K562 (cell line): ENCODE results near the gene C1orf216. TPM values are rescaled to one million over a fixed set of nuclear protein-coding genes. Genes with fewer than 3 reads are reported as not detected.

Experiments used
- ARID1B ChIP-seq: fragments of 450-650 bp; IDR thresholded peaks from 2 replicates; pipeline ENCODE4 v1.6.1; 2016; ENCODE audit warnings: antibody characterized with exemption, mild to moderate bottlenecking, inconsistent platforms
- ARNT ChIP-seq, 2 experiments: fragments of 450-650 bp; IDR thresholded peaks; 2 replicates each; pipeline ENCODE4 v1.6.1; 2016; ENCODE audit warnings: mild to moderate bottlenecking in 1 of 2
- BACH1 ChIP-seq: fragments of 200-800 bp; sonication (Bioruptor generic); IDR thresholded peaks from 2 replicates; pipeline ENCODE4 v1.6.1; 2016; ENCODE audit warnings: missing genetic modification characterization, missing compliant biosample characterization
- C11orf30 ChIP-seq: fragments of 450-650 bp; IDR thresholded peaks from 2 replicates; pipeline ENCODE4 v1.6.1; 2016; ENCODE audit warnings: low read depth, mild to moderate bottlenecking
- CREB1 ChIP-seq, 2 experiments: sonication (generic) in 1 of 2; formaldehyde crosslinking in 1 of 2; IDR thresholded peaks; 2 replicates each; pipeline versions ENCODE4 v1.6.1 to v1.8.0; 2012 to 2022; ENCODE audit warnings: inconsistent platforms in 1 of 2, mild to moderate bottlenecking in 1 of 2, missing genetic modification reagents in 1 of 2, moderate library complexity in 1 of 2
- FOXK2 ChIP-seq, 2 experiments: fragments of 450-650 bp; IDR thresholded peaks in 1 of 2; conservative IDR thresholded peaks in 1 of 2; 2 replicates each; pipeline ENCODE4 v1.6.1; 2016; ENCODE audit warnings: low read depth in 2 of 2, mild to moderate bottlenecking in 1 of 2
- KDM1A ChIP-seq, 2 experiments: fragments of 450-650 bp; IDR thresholded peaks; 2 replicates each; pipeline ENCODE4 v1.6.1; 2016; ENCODE audit warnings: mild to moderate bottlenecking in 2 of 2
- L3MBTL2 ChIP-seq: fragments of 450-650 bp; IDR thresholded peaks from 2 replicates; pipeline ENCODE4 v1.6.1; 2016; ENCODE audit warnings: mild to moderate bottlenecking, moderate library complexity
- SRSF9 ChIP-seq: fragments of 200-400 bp; formaldehyde crosslinking; IDR thresholded peaks from 2 replicates; pipeline ENCODE4 v1.6.1; 2017; ENCODE audit warnings: low read depth, low read length, borderline replicate concordance
- STAT5A ChIP-seq: IDR thresholded peaks from 2 replicates; pipeline ENCODE4 v1.6.1; 2012; ENCODE audit warnings: low read length, inconsistent platforms, borderline replicate concordance
- TAF1 ChIP-seq: IDR thresholded peaks from 2 replicates; pipeline ENCODE4 v1.6.1; 2011; ENCODE audit warnings: mild to moderate bottlenecking, low read length, moderate library complexity; ENCODE audit not compliant: insufficient read depth, control insufficient read depth, severe bottlenecking; ENCODE audit errors: extremely low read depth
- ZFP36 ChIP-seq: fragments of 150-350 bp; IDR thresholded peaks from 2 replicates; pipeline ENCODE4 v1.6.1; 2018; ENCODE audit warnings: low read length, low read depth; ENCODE audit not compliant: partially characterized antibody
- ZNF232 ChIP-seq: sonication (generic); formaldehyde crosslinking; IDR thresholded peaks from 2 replicates; pipeline ENCODE4 v1.8.0; 2022; ENCODE audit warnings: mild to moderate bottlenecking, missing genetic modification reagents
- polyA plus RNA-seq, 8 experiments: library from polyadenylated mRNA; depleted of rRNA in 4 of 8; stranded (reverse) in 5 of 8; unstranded in 3 of 8; fragments of >200 nt; fragmentation: Nextera tagmentation in 2 of 8; fragmentation: Illumina TruSeq in 1 of 8; extraction: Ambion mirVana in 2 of 8; extraction: Trizol in 1 of 8; gene quantifications; 2 replicates each; pipeline versions ENCODE4 v1.2.1 to v1.2.3, GENCODE V29; 2011 to 2014; ENCODE audit warnings: inconsistent platforms in 1 of 8, missing spikeins in 1 of 8
- total RNA-seq, 7 experiments: library from RNA; depleted of rRNA in 6 of 7; stranded (reverse); fragments of >200 nt in 6 of 7; fragmentation: Illumina TruSeq in 2 of 7; extraction: Trizol in 2 of 7; gene quantifications; 2 replicates each; pipeline versions ENCODE4 v1.2.1 to v1.2.3, GENCODE V29; 2011 to 2021; ENCODE audit warnings: low replicate concordance in 1 of 7
- TF ChIP-seq, protein P1 (sequence below): fragments of 250-450 bp; sonication (Bioruptor Pico); IDR thresholded peaks from 2 replicates; pipeline ENCODE4 v1.4.0; 2020
- TF ChIP-seq, protein P2 (sequence below): sonication (generic); formaldehyde crosslinking; IDR thresholded peaks from 2 replicates; pipeline ENCODE4 v1.8.0; 2022; ENCODE audit warnings: missing genetic modification reagents, mild to moderate bottlenecking, moderate library complexity, borderline replicate concordance
- TF ChIP-seq, protein P3 (sequence below): IDR thresholded peaks from 2 replicates; pipeline ENCODE4 v1.6.1; 2011; ENCODE audit warnings: borderline replicate concordance, low read depth, mild to moderate bottlenecking, moderate library complexity, low read length; ENCODE audit not compliant: insufficient read depth, poor library complexity, severe bottlenecking
- TF ChIP-seq, protein P4 (sequence below): fragments of 250-450 bp; sonication (Bioruptor Pico); IDR thresholded peaks from 2 replicates; pipeline ENCODE4 v1.8.0; 2021; ENCODE audit warnings: moderate library complexity, mild to moderate bottlenecking, inconsistent platforms

C1orf216 gene
- total and polyA plus RNA-seq, 9 of the 15 experiments (the other 6 are each of a cell fraction or from before 2014, with no cell fraction given), result 3.4 to 25.1 (median 15.0) TPM

DNA sequence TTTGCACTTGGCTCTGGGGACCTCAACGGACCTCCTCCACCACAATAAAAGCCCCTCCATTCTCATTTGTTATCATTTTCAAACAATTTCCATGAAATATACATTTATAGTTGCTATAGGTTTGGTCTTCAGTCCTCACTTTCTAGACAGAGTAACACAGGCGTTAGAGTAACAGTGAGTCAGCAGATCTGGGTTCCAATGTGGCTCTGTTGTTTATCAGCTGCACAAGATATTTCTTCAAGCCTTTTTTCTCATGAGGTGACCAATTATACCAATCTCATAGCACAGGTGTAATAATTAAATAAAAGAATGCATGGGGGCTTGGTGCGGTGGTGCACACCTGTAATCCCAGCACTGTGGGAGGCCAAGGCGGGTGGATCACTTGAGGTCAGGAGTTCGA, 44.6 kb downstream of the C1orf216 start (continued):
- TF ChIP-seq, protein P1, sequence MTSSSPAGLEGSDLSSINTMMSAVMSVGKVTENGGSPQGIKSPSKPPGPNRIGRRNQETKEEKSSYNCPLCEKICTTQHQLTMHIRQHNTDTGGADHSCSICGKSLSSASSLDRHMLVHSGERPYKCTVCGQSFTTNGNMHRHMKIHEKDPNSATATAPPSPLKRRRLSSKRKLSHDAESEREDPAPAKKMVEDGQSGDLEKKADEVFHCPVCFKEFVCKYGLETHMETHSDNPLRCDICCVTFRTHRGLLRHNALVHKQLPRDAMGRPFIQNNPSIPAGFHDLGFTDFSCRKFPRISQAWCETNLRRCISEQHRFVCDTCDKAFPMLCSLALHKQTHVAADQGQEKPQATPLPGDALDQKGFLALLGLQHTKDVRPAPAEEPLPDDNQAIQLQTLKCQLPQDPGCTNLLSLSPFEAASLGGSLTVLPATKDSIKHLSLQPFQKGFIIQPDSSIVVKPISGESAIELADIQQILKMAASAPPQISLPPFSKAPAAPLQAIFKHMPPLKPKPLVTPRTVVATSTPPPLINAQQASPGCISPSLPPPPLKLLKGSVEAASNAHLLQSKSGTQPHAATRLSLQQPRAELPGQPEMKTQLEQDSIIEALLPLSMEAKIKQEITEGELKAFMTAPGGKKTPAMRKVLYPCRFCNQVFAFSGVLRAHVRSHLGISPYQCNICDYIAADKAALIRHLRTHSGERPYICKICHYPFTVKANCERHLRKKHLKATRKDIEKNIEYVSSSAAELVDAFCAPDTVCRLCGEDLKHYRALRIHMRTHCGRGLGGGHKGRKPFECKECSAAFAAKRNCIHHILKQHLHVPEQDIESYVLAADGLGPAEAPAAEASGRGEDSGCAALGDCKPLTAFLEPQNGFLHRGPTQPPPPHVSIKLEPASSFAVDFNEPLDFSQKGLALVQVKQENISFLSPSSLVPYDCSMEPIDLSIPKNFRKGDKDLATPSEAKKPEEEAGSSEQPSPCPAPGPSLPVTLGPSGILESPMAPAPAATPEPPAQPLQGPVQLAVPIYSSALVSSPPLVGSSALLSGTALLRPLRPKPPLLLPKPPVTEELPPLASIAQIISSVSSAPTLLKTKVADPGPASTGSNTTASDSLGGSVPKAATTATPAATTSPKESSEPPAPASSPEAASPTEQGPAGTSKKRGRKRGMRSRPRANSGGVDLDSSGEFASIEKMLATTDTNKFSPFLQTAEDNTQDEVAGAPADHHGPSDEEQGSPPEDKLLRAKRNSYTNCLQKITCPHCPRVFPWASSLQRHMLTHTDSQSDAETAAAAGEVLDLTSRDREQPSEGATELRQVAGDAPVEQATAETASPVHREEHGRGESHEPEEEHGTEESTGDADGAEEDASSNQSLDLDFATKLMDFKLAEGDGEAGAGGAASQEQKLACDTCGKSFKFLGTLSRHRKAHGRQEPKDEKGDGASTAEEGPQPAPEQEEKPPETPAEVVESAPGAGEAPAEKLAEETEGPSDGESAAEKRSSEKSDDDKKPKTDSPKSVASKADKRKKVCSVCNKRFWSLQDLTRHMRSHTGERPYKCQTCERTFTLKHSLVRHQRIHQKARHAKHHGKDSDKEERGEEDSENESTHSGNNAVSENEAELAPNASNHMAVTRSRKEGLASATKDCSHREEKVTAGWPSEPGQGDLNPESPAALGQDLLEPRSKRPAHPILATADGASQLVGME, result no peak
- TF ChIP-seq FOXK2 (conservative IDR thresholded peaks at IDR 0.05 in 1 of 2, IDR thresholded peaks at IDR 0.05 in 1 of 2; ENCODE audit: low read depth in 2 of 2) (peak; percentile 87; a peak in 3 of 4 replicates), KDM1A (IDR thresholded peaks at IDR 0.05) (peak; percentile 31 to 43; a peak in 1 of 4 replicates), SRSF9 (no peak), STAT5A (no peak), ZFP36 (no peak), C11orf30 (peak; percentile 98), BACH1 (tag) (peak; percentile 91), ARID1B (peak; percentile 74), TAF1 (no peak), ZNF232 (CRISPR knock-in tag) (no peak), L3MBTL2 (0 out of 2 replicates have a peak, but pooled peaks have one; percentile 45), CREB1 (IDR thresholded peaks at IDR 0.05) (no peak), CREB1 (CRISPR knock-in tag; IDR thresholded peaks at IDR 0.05) (no peak), ARNT (IDR thresholded peaks at IDR 0.05) (peak in 1 of 2 experiments; percentile 50; a peak in 1 of 4 replicates)
- TF ChIP-seq, protein P2, sequence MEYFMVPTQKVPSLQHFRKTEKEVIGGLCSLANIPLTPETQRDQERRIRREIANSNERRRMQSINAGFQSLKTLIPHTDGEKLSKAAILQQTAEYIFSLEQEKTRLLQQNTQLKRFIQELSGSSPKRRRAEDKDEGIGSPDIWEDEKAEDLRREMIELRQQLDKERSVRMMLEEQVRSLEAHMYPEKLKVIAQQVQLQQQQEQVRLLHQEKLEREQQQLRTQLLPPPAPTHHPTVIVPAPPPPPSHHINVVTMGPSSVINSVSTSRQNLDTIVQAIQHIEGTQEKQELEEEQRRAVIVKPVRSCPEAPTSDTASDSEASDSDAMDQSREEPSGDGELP, result no peak
- TF ChIP-seq, protein P3, sequence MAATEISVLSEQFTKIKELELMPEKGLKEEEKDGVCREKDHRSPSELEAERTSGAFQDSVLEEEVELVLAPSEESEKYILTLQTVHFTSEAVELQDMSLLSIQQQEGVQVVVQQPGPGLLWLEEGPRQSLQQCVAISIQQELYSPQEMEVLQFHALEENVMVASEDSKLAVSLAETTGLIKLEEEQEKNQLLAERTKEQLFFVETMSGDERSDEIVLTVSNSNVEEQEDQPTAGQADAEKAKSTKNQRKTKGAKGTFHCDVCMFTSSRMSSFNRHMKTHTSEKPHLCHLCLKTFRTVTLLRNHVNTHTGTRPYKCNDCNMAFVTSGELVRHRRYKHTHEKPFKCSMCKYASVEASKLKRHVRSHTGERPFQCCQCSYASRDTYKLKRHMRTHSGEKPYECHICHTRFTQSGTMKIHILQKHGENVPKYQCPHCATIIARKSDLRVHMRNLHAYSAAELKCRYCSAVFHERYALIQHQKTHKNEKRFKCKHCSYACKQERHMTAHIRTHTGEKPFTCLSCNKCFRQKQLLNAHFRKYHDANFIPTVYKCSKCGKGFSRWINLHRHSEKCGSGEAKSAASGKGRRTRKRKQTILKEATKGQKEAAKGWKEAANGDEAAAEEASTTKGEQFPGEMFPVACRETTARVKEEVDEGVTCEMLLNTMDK, result no peak
- TF ChIP-seq, protein P4, sequence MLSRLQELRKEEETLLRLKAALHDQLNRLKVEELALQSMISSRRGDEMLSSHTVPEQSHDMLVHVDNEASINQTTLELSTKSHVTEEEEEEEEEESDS (CRISPR knock-in tag), result no peak
